Right ventricle myocardium inferior (tissue), 1 donor: ENCODE measurements around the gene PGS1. TPM values are rescaled to one million over a fixed set of nuclear protein-coding genes. Genes with fewer than 3 reads are reported as not detected.

Experiments used
- ATAC-seq: fragments of 200-7000 bp; cut with Tn5 transposase; one replicate; pipeline ENCODE4 v1.9.1; 2020; ENCODE audit warnings: mild to moderate bottlenecking, moderate library complexity
- DNase-seq: peaks from one replicate; pipeline ENCODE4 v3.0.0; 2021; ENCODE audit errors: missing footprints
- intact Hi-C: fragments of 100-400 bp; cut with DNase I; formaldehyde crosslinking; loops from one replicate; pipeline ENCODE4 v1.11.0; 2022
- total RNA-seq: library from RNA; stranded (reverse); fragmentation: NEBNext Ultra II Directional; extraction: Animal tissue kit (Norgen Biotek cat#: 25700); gene quantifications from one replicate; pipeline ENCODE4 v1.2.1, GENCODE V29; 2021
- donor health status: DM: no; HTN: yes; CAD: no; lungs with severe emphysema.

Gene PGS1
- total RNA-seq, 1 donor from 2014 or later: 16.7 TPM

GRCh38 chr17:78345172-78345571 is 33.3 kb upstream of the PGS1 start:
- ATAC-seq (no peak), DNase-seq (no peak)
- intact Hi-C loops: no loop called here

GRCh38 chr17:78345791-78346494 is 32.5 kb upstream of the PGS1 start:
- DNase-seq: no peak
- no peak for ATAC-seq
- intact Hi-C loops: no loop called here

- intact Hi-C loops: no loop called here
- DNase-seq (no peak), ATAC-seq (no peak)
Observed at GRCh38 chr17:78346605-78347250, 31.7 kb upstream of the PGS1 start.

- DNase-seq (no peak), ATAC-seq (no peak)
- intact Hi-C loops: no loop called here
Observed at GRCh38 chr17:78347453-78347852, 31.0 kb upstream of the PGS1 start.

- no peak for ATAC-seq
- DNase-seq: no peak
- intact Hi-C loops: no loop called here
Observed at GRCh38 chr17:78348055-78348770, 30.2 kb upstream of the PGS1 start.

GRCh38 chr17:78349891-78350642 is 28.4 kb upstream of the PGS1 start:
- no peak for DNase-seq
- intact Hi-C loops: no loop called here
- ATAC-seq: no peak

GRCh38 chr17:78351449-78352006 is 26.9 kb upstream of the PGS1 start:
- ATAC-seq: peak; percentile 84
- intact Hi-C loops: no loop called here
- peak; percentile 97 for DNase-seq

GRCh38 chr17:78353834-78354233 is 24.6 kb upstream of the PGS1 start:
- ATAC-seq (no peak), DNase-seq (no peak)
- intact Hi-C loops: no loop called here

GRCh38 chr17:78355045-78355641 is 23.3 kb upstream of the PGS1 start:
- intact Hi-C loops: no loop called here
- DNase-seq (no peak), ATAC-seq (no peak)

GRCh38 chr17:78355701-78356100 is 22.7 kb upstream of the PGS1 start:
- DNase-seq: no peak
- ATAC-seq: no peak
- intact Hi-C loops: no loop called here

- intact Hi-C loops: no loop called here
- ATAC-seq (no peak), DNase-seq (no peak)
Observed at GRCh38 chr17:78356101-78356713, 22.2 kb upstream of the PGS1 start.

GRCh38 chr17:78357177-78357586 is 21.3 kb upstream of the PGS1 start:
- intact Hi-C loops: no loop called here
- peak; percentile 78 for DNase-seq
- ATAC-seq: no peak

GRCh38 chr17:78357672-78358537 is 20.5 kb upstream of the PGS1 start:
- intact Hi-C loops: loop anchor here (2.0 kb wide), 1 partner anchor 43 kb away; no protein-coding TSS in a partner anchor
- no peak for DNase-seq
- ATAC-seq: no peak

GRCh38 chr17:78358538-78359320 is 19.7 kb upstream of the PGS1 start:
- no peak for ATAC-seq
- intact Hi-C loops: loop anchor here (2.0 kb wide), 1 partner anchor 44 kb away; no protein-coding TSS in a partner anchor
- peak; percentile 75 for DNase-seq

- ATAC-seq: peak; percentile 17
- intact Hi-C loops: loop anchor here (2.0 kb wide), 1 partner anchor 45 kb away; no protein-coding TSS in a partner anchor
Observed at GRCh38 chr17:78359321-78359996, 19.0 kb upstream of the PGS1 start.

GRCh38 chr17:78359997-78360370 is 18.5 kb upstream of the PGS1 start, which contains the start of gene SOCS3:
SOCS3 (minus strand) TSS chr17:78360077; CDS start chr17:78359095, 982 bp downstream.
- intact Hi-C loops: loop anchor here (1.0 to 2.0 kb wide), 4 partner anchors 17 to 68 kb away; no protein-coding TSS in a partner anchor
- DNase-seq (peak; percentile 98), ATAC-seq (peak; percentile 90)

More at GRCh38 chr17:78359321-78359996, 19.0 kb upstream of the PGS1 start:
- DNase-seq: peak; percentile 72
